ENCODE measurements around the gene DIRAS1. TPM values are rescaled to one million over a fixed set of nuclear protein-coding genes. Genes with fewer than 3 reads are reported as not detected.
A peak's percentile ranks its signal among the peaks of the same experiment; 100 is the strongest.
"Not testable (repeated sequence)": the region's sequence is repeated elsewhere in the genome, so short reads cannot be mapped to it uniquely, and the experiment has no call there.

DIRAS1 gene
- total RNA-seq, 1 donor from 2014 or later, result 23.1 TPM

GRCh38 chr19:2726904-2727639 lies 5.9 kb upstream of the DIRAS1 start:
- DNase-seq, result no peak

GRCh38 chr19:2726160-2726855 lies 5.1 kb upstream of the DIRAS1 start:
- no peak for DNase-seq

GRCh38 chr19:2724148-2724557 lies 3.0 kb upstream of the DIRAS1 start:
- DNase-seq, result no peak

- DNase-seq, result no peak
These were observed 2.6 kb upstream of the DIRAS1 start for GRCh38 chr19:2723747-2724146.

GRCh38 chr19:2723345-2723715 lies 2.2 kb upstream of the DIRAS1 start:
- no peak for DNase-seq

GRCh38 chr19:2722541-2723344 lies 1.6 kb upstream of the DIRAS1 start:
- DNase-seq, result peak; percentile 39

- DNase-seq, result no peak
These were observed 683 bp upstream of the DIRAS1 start for GRCh38 chr19:2721570-2722540.

GRCh38 chr19:2719920-2720776 lies 1.0 kb downstream of the DIRAS1 start:
- DNase-seq, result peak; percentile 72

- DNase-seq, result no peak
These were observed 1.9 kb downstream of the DIRAS1 start for GRCh38 chr19:2719232-2719735.

GRCh38 chr19:2717638-2718541 lies 3.3 kb downstream of the DIRAS1 start:
- no peak for DNase-seq

- DNase-seq, result no peak
These were observed 4.2 kb downstream of the DIRAS1 start for GRCh38 chr19:2716722-2717637.

- no peak for DNase-seq
These were observed 4.9 kb downstream of the DIRAS1 start for GRCh38 chr19:2716275-2716650.

- no peak for DNase-seq
These were observed 5.5 kb downstream of the DIRAS1 start for GRCh38 chr19:2715470-2716274.

GRCh38 chr19:2714531-2715269 lies 6.5 kb downstream of the DIRAS1 start:
- DNase-seq, result no peak

- DNase-seq, result not testable (repeated sequence)
These were observed 7.1 kb downstream of the DIRAS1 start for GRCh38 chr19:2714102-2714501.

- DNase-seq, result not testable (repeated sequence)
These were observed 8.0 kb downstream of the DIRAS1 start for GRCh38 chr19:2713170-2713569.

- DNase-seq, result no peak
These were observed 9.3 kb downstream of the DIRAS1 start for GRCh38 chr19:2711875-2712205.

All from occipital lobe (tissue), 2 donors.